Neural cell (in vitro differentiated cells): ENCODE measurements around the gene DNAI1. TPM values are rescaled to one million over a fixed set of nuclear protein-coding genes. Genes with fewer than 3 reads are reported as not detected.

Experiments
- H2AFZ ChIP-seq: fragments of 200-600, 300-800 bp; sonication (generic), shearing (Covaris generic); 2 replicates; pipeline ENCODE4 v1.6.0; 2014; ENCODE audit warnings: low read depth, mild to moderate bottlenecking, antibody characterized with exemption, low read length, moderate library complexity
- H3F3A ChIP-seq: fragments of 200-600 bp; shearing (Covaris generic); 2 replicates; pipeline ENCODE4 v1.6.1; 2016; ENCODE audit warnings: mild to moderate bottlenecking, moderate library complexity, mixed read lengths, antibody characterized with exemption, low read length; ENCODE audit not compliant: insufficient read depth, poor library complexity, severe bottlenecking
- H3K27ac ChIP-seq: fragments of 200-600, 300-800 bp; sonication (generic), shearing (Covaris generic); 2 replicates; pipeline ENCODE4 v1.5.1; 2014; ENCODE audit warnings: mild to moderate bottlenecking, low read length, moderate library complexity
- H3K27me3 ChIP-seq: fragments of 300-800, 200-600 bp; sonication (generic), shearing (Covaris generic); 2 replicates; pipeline ENCODE4 v1.6.0; 2014; ENCODE audit warnings: mild to moderate bottlenecking, low read depth, low read length, moderate library complexity; ENCODE audit not compliant: insufficient read depth
- H3K36me3 ChIP-seq: fragments of 300-800, 200-600 bp; sonication (generic), shearing (Covaris generic); 2 replicates; pipeline ENCODE4 v1.5.1; 2014; ENCODE audit warnings: mild to moderate bottlenecking, antibody characterized with exemption, low read length, moderate library complexity; ENCODE audit not compliant: insufficient read depth
- H3K4me2 ChIP-seq: fragments of 300-800, 200-600 bp; sonication (generic), shearing (Covaris generic); 2 replicates; pipeline ENCODE4 v1.6.0; 2014; ENCODE audit warnings: mild to moderate bottlenecking, low read length
- H3K4me3 ChIP-seq: fragments of 300-800, 200-600 bp; sonication (generic), shearing (Covaris generic); 2 replicates; pipeline ENCODE4 v1.5.1; 2014; ENCODE audit warnings: mild to moderate bottlenecking, low read length, moderate library complexity
- H3K79me2 ChIP-seq: fragments of 200-600 bp; shearing (Covaris generic); replicated peaks from 2 replicates; pipeline ENCODE4 v1.6.0; 2014; ENCODE audit warnings: mild to moderate bottlenecking, low read length, moderate library complexity; ENCODE audit not compliant: insufficient read depth
- H3K9ac ChIP-seq: fragments of 300-800, 200-600 bp; sonication (generic), shearing (Covaris generic); 2 replicates; pipeline ENCODE4 v1.6.1; 2016; ENCODE audit warnings: mild to moderate bottlenecking, low read length, mixed read lengths
- H3K9me2 ChIP-seq: fragments of 200-600 bp; shearing (Covaris generic); 2 replicates; pipeline ENCODE4 v1.6.1; 2016; ENCODE audit warnings: mild to moderate bottlenecking, low read length, mixed read lengths; ENCODE audit not compliant: insufficient read depth
- H3K9me3 ChIP-seq: fragments of 200-600, 300-800 bp; sonication (generic), shearing (Covaris generic); 2 replicates; pipeline ENCODE4 v1.6.1; 2016; ENCODE audit warnings: mild to moderate bottlenecking, mixed run types, low read length, moderate library complexity, mixed read lengths
- H4K20me1 ChIP-seq: fragments of 200-600 bp; shearing (Covaris generic); 2 replicates; pipeline ENCODE4 v1.6.1; 2016; ENCODE audit warnings: mild to moderate bottlenecking, mixed run types; ENCODE audit not compliant: insufficient read depth
- EP300 ChIP-seq: fragments of 450-650 bp; conservative IDR thresholded peaks from 2 replicates; pipeline ENCODE4 v1.6.1; 2014; ENCODE audit warnings: antibody characterized with exemption, mild to moderate bottlenecking, moderate library complexity; ENCODE audit not compliant: poor library complexity, severe bottlenecking
- EZH2 ChIP-seq: fragments of 200-600, 300-800 bp; shearing (Covaris generic), sonication (generic); IDR thresholded peaks from 2 replicates; pipeline ENCODE4 v1.6.1; 2014; ENCODE audit warnings: antibody characterized with exemption, low read length, borderline replicate concordance, mild to moderate bottlenecking; ENCODE audit not compliant: insufficient read depth, poor library complexity, severe bottlenecking
- MXI1 ChIP-seq: fragments of 450-650 bp; conservative IDR thresholded peaks from 2 replicates; pipeline ENCODE4 v1.6.1; 2014; ENCODE audit warnings: antibody characterized with exemption, mild to moderate bottlenecking; ENCODE audit not compliant: poor library complexity, severe bottlenecking
- POLR2AphosphoS5 ChIP-seq: IDR thresholded peaks from 2 replicates; pipeline ENCODE4 v1.6.1; 2012
- RAD21 ChIP-seq: fragments of 450-650 bp; conservative IDR thresholded peaks from 2 replicates; pipeline ENCODE4 v1.6.1; 2014; ENCODE audit warnings: antibody characterized with exemption, mild to moderate bottlenecking, moderate library complexity
- REST ChIP-seq: IDR thresholded peaks from 2 replicates; pipeline ENCODE4 v1.6.1; 2012; ENCODE audit warnings: borderline replicate concordance
- SMC3 ChIP-seq: fragments of 450-650 bp; conservative IDR thresholded peaks from 2 replicates; pipeline ENCODE4 v1.6.1; 2014; ENCODE audit warnings: antibody characterized with exemption, mild to moderate bottlenecking, moderate library complexity; ENCODE audit not compliant: poor library complexity
- TAF1 ChIP-seq: IDR thresholded peaks from 2 replicates; pipeline ENCODE4 v1.6.1; 2012; ENCODE audit warnings: low read depth
- polyA plus RNA-seq: library from polyadenylated mRNA; depleted of rRNA; stranded (reverse); fragments of >200 nt; gene quantifications from 2 replicates; pipeline ENCODE4 v1.2.3, GENCODE V29; 2014
- TF ChIP-seq, protein P1 (sequence below): fragments of 450-650 bp; IDR thresholded peaks from 2 replicates; pipeline ENCODE4 v1.5.1; 2014; ENCODE audit warnings: antibody characterized with exemption, mild to moderate bottlenecking, moderate library complexity; ENCODE audit not compliant: poor library complexity, severe bottlenecking

Gene DNAI1
- polyA plus RNA-seq, 1 donor from 2014 or later = 0.99 TPM

- no peak overlapping the region for H3K4me2 ChIP-seq
- no peaks in the 10 kb centered on the region for H4K20me1 ChIP-seq
- no peak overlapping the region for H3K27ac ChIP-seq
- H3K79me2 ChIP-seq = no peaks in the 10 kb centered on the region
- no peaks in the 10 kb centered on the region for H3K27me3 ChIP-seq
- H3K36me3 ChIP-seq = no peaks in the 10 kb centered on the region
- H3K9me2 ChIP-seq = no peaks in the 10 kb centered on the region
- H3F3A ChIP-seq = no peaks in the 10 kb centered on the region
- no peak overlapping the region for H3K4me3 ChIP-seq
- no peak overlapping the region for H3K9ac ChIP-seq
- no peak overlapping the region for H2AFZ ChIP-seq
- no peaks in the 10 kb centered on the region for H3K9me3 ChIP-seq
- TF ChIP-seq, protein P1, sequence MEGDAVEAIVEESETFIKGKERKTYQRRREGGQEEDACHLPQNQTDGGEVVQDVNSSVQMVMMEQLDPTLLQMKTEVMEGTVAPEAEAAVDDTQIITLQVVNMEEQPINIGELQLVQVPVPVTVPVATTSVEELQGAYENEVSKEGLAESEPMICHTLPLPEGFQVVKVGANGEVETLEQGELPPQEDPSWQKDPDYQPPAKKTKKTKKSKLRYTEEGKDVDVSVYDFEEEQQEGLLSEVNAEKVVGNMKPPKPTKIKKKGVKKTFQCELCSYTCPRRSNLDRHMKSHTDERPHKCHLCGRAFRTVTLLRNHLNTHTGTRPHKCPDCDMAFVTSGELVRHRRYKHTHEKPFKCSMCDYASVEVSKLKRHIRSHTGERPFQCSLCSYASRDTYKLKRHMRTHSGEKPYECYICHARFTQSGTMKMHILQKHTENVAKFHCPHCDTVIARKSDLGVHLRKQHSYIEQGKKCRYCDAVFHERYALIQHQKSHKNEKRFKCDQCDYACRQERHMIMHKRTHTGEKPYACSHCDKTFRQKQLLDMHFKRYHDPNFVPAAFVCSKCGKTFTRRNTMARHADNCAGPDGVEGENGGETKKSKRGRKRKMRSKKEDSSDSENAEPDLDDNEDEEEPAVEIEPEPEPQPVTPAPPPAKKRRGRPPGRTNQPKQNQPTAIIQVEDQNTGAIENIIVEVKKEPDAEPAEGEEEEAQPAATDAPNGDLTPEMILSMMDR = no peak
- no peak for TF ChIP-seq POLR2AphosphoS5
- TF ChIP-seq SMC3 = no peak
- no peak for TF ChIP-seq EZH2
- TF ChIP-seq EP300 = no peak
- TF ChIP-seq RAD21 = no peak
- no peak for TF ChIP-seq REST
- no peak for TF ChIP-seq MXI1
- TF ChIP-seq TAF1 = no peak
Measured at GRCh38 chr9:34555936-34556525, 97.4 kb downstream of the DNAI1 start.

- Histone ChIP-seq H4K20me1 (no peaks in the 10 kb centered on the region), H3K4me2 (no peak overlapping the region), H3K9me2 (no peaks in the 10 kb centered on the region), H3K4me3 (no peak overlapping the region), H3K9ac (no peak overlapping the region), H3K79me2 (no peaks in the 10 kb centered on the region), H3K36me3 (peaks cover 3% of the 10 kb centered on the region), H3K9me3 (no peaks in the 10 kb centered on the region), H2AFZ (no peak overlapping the region), H3F3A (no peaks in the 10 kb centered on the region), H3K27me3 (no peaks in the 10 kb centered on the region), H3K27ac (no peak overlapping the region)
- TF ChIP-seq RAD21 = no peak
- no peak for TF ChIP-seq TAF1
- no peak for TF ChIP-seq EP300
- TF ChIP-seq EZH2 = no peak
- TF ChIP-seq, protein P1 = no peak
- no peak for TF ChIP-seq MXI1
- TF ChIP-seq POLR2AphosphoS5 = no peak
- no peak for TF ChIP-seq SMC3
- TF ChIP-seq REST = no peak
Measured at GRCh38 chr9:34556949-34557348, 98.3 kb downstream of the DNAI1 start.
